ENCODE data around the gene MIB2. TPM values are rescaled to one million over a fixed set of nuclear protein-coding genes. Genes with fewer than 3 reads are reported as not detected.

The MIB2 gene
- polyA plus RNA-seq, 1 of the 3 experiments (the other 2 are of a cell fraction), result 45.4 TPM

DNA sequence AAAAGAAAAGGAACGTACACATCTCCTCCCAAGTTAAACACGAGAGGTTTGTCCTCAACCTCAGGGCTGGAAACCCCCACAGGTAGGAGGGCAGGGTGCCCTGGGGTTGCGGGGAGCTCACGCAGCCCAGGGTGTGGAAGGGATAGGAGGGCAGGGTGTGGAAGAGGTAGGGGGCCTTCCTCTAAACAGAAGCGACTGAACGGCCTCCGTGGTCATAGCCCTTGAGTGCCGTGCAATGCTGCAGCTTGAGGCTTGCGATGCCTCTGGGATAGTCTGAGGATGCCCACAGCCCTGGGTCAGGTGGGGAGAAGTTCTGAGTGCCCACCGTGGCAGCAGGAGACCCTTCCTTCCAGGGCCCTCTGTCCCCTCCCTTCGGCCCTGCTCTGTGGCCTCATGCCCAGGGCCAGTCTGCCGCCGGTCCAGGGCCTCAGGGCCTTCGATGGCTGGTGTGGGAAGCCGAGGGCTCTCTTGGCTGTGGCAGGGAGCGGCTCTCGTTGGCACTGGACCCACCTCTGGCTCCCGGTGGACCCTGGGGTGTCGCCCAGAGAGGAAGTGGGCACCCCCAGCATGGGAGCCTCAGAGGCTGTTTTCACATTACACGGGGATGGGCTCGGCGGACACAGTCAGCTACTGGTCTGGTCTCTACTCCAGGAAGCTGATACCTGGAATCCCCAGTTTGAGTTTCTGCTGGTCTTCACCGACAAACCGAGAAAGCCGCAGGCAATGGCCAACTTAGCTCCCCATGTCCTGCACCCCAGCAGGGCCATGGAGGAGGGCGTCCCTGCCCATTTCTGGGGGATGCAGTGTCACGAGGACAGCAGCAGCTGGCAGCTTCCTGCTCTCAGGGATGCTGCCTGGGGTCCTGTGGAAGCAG lies 49.9 kb downstream of the MIB2 start (continued):
- TF ChIP-seq GATA2 (CRISPR knock-in tag; IDR thresholded peaks at IDR 0.05) (no peak), POLR2AphosphoS5 (IDR thresholded peaks at IDR 0.05; ENCODE audit: low read depth, low read length) (no peak), TEAD4 (IDR thresholded peaks at IDR 0.05; ENCODE audit: borderline replicate concordance, insufficient read depth) (no peak), SIN3A (IDR thresholded peaks at IDR 0.05; ENCODE audit: borderline replicate concordance, low read depth, low read length) (no peak)
- TF ChIP-seq, protein P1, sequence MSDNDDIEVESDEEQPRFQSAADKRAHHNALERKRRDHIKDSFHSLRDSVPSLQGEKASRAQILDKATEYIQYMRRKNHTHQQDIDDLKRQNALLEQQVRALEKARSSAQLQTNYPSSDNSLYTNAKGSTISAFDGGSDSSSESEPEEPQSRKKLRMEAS (IDR thresholded peaks at IDR 0.05; ENCODE audit: low read depth), result no peak

DNA sequence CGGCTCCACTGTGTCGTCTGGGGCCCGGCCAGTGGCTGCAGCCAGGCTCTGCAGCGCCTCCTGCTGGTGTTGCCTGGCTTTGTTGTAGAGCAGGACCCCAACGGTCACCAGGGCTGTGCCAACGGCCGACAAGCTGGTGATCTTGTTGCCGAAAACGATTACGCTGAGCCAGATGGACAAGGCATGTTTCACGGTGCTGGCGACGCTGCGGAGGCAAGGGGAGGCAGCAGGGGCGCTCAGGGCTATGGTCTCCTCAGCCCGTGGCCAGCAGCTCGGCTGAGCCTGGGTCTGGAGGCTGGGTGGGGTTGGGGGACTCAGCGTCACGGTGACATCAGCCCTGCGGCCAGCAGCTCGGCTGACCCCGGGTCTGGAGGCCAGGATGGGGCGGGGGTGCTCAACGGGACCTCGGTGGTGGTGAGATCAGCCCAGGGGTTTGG lies 50.5 kb downstream of the MIB2 start:
- no peaks in the 10 kb centered on the region for H3K9me3 ChIP-seq
- H3K9me2 ChIP-seq, result no peaks in the 10 kb centered on the region
- CTCF ChIA-PET, result interaction anchor here (1.1 to 1.6 kb wide), 6 partner anchors 10 to 379 kb away, joined by 3 to 7 read pairs (median 6); no protein-coding TSS in a partner anchor
- no peak overlapping the region for H3K4me3 ChIP-seq (ENCODE audit: low read depth in 2 of 2, low read length in 1 of 2)
- peaks cover 5% of the 10 kb centered on the region for H3F3A ChIP-seq (replicated peaks; ENCODE audit: insufficient read depth)
- no peaks in the 10 kb centered on the region; a peak in 1 of 4 replicates for H3K4me1 ChIP-seq (ENCODE audit: control insufficient read depth in 1 of 2, insufficient read depth in 2 of 2, low read depth in 1 of 2, low read length in 1 of 2)
- DNase-seq, result peak; percentile 78
- H3K79me2 ChIP-seq (ENCODE audit: insufficient read depth), result no peaks in the 10 kb centered on the region
- H3K27me3 ChIP-seq (ENCODE audit: insufficient read depth), result no peaks in the 10 kb centered on the region
- TF ChIP-seq, protein P2, sequence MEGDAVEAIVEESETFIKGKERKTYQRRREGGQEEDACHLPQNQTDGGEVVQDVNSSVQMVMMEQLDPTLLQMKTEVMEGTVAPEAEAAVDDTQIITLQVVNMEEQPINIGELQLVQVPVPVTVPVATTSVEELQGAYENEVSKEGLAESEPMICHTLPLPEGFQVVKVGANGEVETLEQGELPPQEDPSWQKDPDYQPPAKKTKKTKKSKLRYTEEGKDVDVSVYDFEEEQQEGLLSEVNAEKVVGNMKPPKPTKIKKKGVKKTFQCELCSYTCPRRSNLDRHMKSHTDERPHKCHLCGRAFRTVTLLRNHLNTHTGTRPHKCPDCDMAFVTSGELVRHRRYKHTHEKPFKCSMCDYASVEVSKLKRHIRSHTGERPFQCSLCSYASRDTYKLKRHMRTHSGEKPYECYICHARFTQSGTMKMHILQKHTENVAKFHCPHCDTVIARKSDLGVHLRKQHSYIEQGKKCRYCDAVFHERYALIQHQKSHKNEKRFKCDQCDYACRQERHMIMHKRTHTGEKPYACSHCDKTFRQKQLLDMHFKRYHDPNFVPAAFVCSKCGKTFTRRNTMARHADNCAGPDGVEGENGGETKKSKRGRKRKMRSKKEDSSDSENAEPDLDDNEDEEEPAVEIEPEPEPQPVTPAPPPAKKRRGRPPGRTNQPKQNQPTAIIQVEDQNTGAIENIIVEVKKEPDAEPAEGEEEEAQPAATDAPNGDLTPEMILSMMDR (IDR thresholded peaks at IDR 0.05), result peak; percentile 54
- TF ChIP-seq MXI1 (IDR thresholded peaks at IDR 0.05; ENCODE audit: low read depth, low read length), result no peak
- H3K9ac ChIP-seq, result no peak overlapping the region
- no peak overlapping the region for H2AFZ ChIP-seq (ENCODE audit: low read depth)
- peaks cover 0 to 30% of the 10 kb centered on the region in 2 experiments for H3K36me3 ChIP-seq (replicated peaks in 1 of 2; ENCODE audit: control insufficient read depth in 1 of 2, insufficient read depth in 2 of 2, low read length in 1 of 2)
- POLR2A ChIA-PET, result no interaction called here
- no peak overlapping the region; a peak in 1 of 4 replicates for H3K27ac ChIP-seq (ENCODE audit: low read depth in 2 of 2, low read length in 1 of 2)
- no peak overlapping the region for H3K4me2 ChIP-seq
- no peaks in the 10 kb centered on the region for H4K20me1 ChIP-seq (ENCODE audit: insufficient read depth)
- WGBS (ENCODE audit: low lambda C conversion rate), result 86% methylated on average over 8 of the region's 25 CpGs

DNA sequence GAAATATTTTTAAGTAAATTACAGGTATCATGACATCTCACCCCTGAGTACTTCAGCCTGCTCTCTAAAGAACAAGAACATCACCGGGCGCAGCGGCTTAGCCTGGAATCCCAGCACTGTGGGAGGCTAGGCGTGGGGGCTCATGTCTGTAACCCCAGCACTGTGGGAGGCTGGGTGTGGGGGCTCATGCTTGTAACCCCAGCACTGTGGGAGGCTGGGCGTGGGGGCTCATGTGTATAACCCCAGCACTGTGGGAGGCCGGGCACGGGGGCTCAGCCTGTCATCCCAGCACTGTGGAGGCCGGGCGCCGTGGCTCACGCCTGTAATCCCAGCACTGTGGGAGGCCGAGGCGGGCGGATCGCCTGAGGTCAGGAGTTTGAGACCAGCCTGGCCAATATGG lies 51.2 kb downstream of the MIB2 start:
- Histone ChIP-seq H3F3A (replicated peaks; ENCODE audit: insufficient read depth) (peaks cover 5% of the 10 kb centered on the region), H3K79me2 (ENCODE audit: insufficient read depth) (no peaks in the 10 kb centered on the region), H3K36me3 (replicated peaks in 1 of 2; ENCODE audit: control insufficient read depth in 1 of 2, insufficient read depth in 2 of 2, low read length in 1 of 2) (peaks cover 0 to 37% of the 10 kb centered on the region in 2 experiments), H3K9me2 (no peaks in the 10 kb centered on the region), H3K4me2 (no peak overlapping the region), H3K9me3 (no peaks in the 10 kb centered on the region), H3K4me3 (ENCODE audit: low read depth in 2 of 2, low read length in 1 of 2) (no peak overlapping the region), H2AFZ (ENCODE audit: low read depth) (no peak overlapping the region), H4K20me1 (ENCODE audit: insufficient read depth) (no peaks in the 10 kb centered on the region), H3K27me3 (ENCODE audit: insufficient read depth) (no peaks in the 10 kb centered on the region), H3K27ac (ENCODE audit: low read depth in 2 of 2, low read length in 1 of 2) (no peak overlapping the region), H3K9ac (no peak overlapping the region), H3K4me1 (ENCODE audit: control insufficient read depth in 1 of 2, insufficient read depth in 2 of 2, low read depth in 1 of 2, low read length in 1 of 2) (no peaks in the 10 kb centered on the region; a peak in 1 of 4 replicates)
- 100% methylated on average over 3 of the region's 15 CpGs for WGBS (ENCODE audit: low lambda C conversion rate)
- ChIA-PET POLR2A (no interaction called here), CTCF (interaction anchor here (1.1 to 1.6 kb wide), 4 partner anchors 10 to 52 kb away, joined by 3 to 7 read pairs (median 4); no protein-coding TSS in a partner anchor)
- DNase-seq, result no peak
- TF ChIP-seq, protein P3, sequence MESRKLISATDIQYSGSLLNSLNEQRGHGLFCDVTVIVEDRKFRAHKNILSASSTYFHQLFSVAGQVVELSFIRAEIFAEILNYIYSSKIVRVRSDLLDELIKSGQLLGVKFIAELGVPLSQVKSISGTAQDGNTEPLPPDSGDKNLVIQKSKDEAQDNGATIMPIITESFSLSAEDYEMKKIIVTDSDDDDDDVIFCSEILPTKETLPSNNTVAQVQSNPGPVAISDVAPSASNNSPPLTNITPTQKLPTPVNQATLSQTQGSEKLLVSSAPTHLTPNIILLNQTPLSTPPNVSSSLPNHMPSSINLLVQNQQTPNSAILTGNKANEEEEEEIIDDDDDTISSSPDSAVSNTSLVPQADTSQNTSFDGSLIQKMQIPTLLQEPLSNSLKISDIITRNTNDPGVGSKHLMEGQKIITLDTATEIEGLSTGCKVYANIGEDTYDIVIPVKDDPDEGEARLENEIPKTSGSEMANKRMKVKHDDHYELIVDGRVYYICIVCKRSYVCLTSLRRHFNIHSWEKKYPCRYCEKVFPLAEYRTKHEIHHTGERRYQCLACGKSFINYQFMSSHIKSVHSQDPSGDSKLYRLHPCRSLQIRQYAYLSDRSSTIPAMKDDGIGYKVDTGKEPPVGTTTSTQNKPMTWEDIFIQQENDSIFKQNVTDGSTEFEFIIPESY (IDR thresholded peaks at IDR 0.05; ENCODE audit: borderline replicate concordance, low read depth), result no peak
- TF ChIP-seq SIN3A (IDR thresholded peaks at IDR 0.05; ENCODE audit: borderline replicate concordance, low read depth, low read length) (no peak), TAF1 (IDR thresholded peaks at IDR 0.05; ENCODE audit: borderline replicate concordance, low read depth, low read length) (no peak), MEF2A (IDR thresholded peaks at IDR 0.05; ENCODE audit: borderline replicate concordance, low read depth) (no peak), FOXM1 (IDR thresholded peaks at IDR 0.05; ENCODE audit: low read depth) (no peak), NRF1 (IDR thresholded peaks at IDR 0.05; ENCODE audit: low read depth, low read length) (no peak), FOSL2 (IDR thresholded peaks at IDR 0.05; ENCODE audit: borderline replicate concordance, low read depth) (no peak)
- TF ChIP-seq, protein P4, sequence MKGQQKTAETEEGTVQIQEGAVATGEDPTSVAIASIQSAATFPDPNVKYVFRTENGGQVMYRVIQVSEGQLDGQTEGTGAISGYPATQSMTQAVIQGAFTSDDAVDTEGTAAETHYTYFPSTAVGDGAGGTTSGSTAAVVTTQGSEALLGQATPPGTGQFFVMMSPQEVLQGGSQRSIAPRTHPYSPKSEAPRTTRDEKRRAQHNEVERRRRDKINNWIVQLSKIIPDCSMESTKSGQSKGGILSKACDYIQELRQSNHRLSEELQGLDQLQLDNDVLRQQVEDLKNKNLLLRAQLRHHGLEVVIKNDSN (IDR thresholded peaks at IDR 0.05; ENCODE audit: borderline replicate concordance, low read depth), result no peak

Measured in SK-N-SH (cell line).